ENCODE results near the gene PDE9A.

PDE9A gene

GRCh38 chr21:42753804-42754203, 100.4 kb downstream of the PDE9A start:
- no peak for DNase-seq (ENCODE audit: low read depth in 2 of 3, low spot score in 1 of 3)

- no peak for DNase-seq (ENCODE audit: low read depth in 2 of 3, low spot score in 1 of 3)
Measured at GRCh38 chr21:42754270-42754933, 101.0 kb downstream of the PDE9A start.

DNA sequence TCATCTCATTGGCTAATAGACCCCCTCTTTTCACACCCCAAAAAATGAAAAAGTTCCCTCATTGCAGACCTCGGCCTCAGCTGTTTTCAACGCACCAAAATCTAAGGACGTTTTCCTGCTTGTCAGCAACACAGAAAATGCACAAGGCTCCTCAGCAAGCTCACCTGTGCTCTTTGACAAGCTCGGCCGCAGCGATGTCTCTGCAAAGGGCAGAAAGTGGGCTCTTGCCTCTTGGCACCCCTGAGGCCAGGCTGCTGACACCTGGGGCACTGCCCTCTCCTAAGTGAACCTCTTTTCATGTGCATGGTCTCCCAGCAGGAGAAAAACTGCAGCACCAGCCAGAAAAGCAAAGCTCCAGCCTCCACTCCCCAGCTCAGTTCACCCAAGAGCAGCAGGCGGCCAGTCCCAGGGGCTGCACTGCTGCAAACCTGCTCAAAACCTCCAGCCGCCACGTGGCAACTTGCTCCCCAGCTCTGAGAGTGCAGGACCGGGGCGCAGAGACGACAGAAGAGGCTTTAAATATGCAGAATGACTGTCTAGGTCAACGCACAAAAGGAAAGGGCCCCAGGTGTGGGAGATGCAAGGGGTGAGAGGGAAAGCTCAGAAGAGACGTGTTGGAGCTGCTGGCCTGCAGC, 101.7 kb downstream of the PDE9A start:
- DNase-seq (ENCODE audit: low read depth in 2 of 3, low spot score in 1 of 3), result no peak

DNA sequence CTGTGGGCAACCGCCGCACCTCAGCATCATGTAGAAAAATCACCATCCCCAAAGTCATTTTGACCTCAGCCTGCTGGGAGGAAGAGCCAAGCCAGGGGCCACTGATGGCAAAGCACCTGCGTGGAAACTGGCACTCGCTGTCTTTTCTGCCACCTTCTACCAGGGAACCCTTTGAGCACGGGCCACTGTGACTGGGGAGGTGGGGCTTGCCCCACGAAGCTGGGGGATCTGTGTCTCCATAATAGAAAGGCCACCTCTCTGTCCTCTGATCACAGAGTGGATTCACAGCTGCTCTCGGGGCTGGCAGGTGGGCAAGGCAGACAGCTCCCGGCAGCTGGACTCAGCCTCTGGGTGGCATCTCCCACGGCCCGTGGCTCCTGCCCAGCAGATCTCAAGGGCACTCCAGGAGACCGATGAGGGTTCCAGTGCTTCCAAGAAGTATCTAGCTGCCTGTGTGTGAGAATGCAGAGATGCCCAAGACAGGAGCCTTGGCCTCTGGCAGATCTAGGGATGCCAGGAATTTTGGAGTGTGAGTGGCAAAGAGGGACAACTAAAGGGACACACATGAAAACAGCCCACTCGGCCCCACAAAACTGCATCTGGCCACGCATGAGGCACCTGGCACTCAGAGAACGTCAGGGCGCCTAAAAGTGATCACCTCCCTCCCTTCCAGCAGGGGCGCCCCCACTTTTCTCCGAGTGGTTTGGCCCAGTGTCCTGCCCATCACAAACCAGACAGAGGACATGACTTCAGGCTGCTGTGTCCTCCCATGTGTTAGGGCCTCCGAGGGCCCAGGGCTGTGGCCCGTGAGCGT, 102.6 kb downstream of the PDE9A start:
- DNase-seq (ENCODE audit: low read depth in 2 of 3, low spot score in 1 of 3), result no peak

GRCh38 chr21:42756580-42757250, 103.3 kb downstream of the PDE9A start:
- no peak for DNase-seq (ENCODE audit: low read depth in 2 of 3, low spot score in 1 of 3)

- no peak for DNase-seq (ENCODE audit: low read depth in 2 of 3, low spot score in 1 of 3)
Measured at GRCh38 chr21:42757422-42757821, 104.0 kb downstream of the PDE9A start.

DNA sequence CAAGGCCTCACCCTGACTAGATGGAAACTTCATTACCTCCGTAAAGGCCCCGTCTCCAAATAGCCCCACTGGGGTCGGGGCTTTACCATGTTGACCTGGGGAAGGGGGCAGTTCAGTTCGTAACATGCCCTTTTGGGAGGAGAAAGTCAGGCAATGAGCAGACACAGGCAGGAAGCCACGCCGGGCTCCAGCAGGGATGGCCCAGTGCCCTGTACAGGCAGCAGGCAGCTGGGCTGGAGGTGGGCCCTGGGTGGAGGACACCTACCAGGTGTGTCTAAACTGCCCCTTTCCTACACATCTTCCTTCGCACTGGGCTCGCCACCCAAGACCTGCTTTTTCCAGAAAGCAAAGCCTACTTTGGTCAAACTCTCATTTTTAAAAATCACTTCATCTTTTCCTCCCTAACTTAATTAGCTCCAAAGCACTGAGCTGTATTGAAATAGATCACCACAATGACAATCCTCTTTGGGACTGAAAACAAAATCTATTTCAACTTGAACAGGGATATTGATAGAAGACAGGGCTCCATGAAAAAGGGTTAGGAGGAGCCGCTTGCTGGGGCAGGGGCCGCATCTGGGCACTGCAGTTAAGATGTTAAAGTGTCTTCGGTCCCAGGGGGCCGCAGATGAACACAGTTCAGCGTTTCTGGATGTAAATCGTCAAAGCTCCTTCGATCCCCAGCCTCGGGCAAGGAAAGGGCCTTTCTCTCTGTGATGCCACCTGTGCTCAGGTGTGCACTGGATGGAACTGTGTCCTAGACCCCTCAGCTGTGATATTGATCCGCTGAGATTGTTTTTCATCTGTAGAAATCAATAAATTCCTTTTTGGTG, 104.6 kb downstream of the PDE9A start:
- DNase-seq (ENCODE audit: low read depth in 2 of 3, low spot score in 1 of 3), result no peak

DNA sequence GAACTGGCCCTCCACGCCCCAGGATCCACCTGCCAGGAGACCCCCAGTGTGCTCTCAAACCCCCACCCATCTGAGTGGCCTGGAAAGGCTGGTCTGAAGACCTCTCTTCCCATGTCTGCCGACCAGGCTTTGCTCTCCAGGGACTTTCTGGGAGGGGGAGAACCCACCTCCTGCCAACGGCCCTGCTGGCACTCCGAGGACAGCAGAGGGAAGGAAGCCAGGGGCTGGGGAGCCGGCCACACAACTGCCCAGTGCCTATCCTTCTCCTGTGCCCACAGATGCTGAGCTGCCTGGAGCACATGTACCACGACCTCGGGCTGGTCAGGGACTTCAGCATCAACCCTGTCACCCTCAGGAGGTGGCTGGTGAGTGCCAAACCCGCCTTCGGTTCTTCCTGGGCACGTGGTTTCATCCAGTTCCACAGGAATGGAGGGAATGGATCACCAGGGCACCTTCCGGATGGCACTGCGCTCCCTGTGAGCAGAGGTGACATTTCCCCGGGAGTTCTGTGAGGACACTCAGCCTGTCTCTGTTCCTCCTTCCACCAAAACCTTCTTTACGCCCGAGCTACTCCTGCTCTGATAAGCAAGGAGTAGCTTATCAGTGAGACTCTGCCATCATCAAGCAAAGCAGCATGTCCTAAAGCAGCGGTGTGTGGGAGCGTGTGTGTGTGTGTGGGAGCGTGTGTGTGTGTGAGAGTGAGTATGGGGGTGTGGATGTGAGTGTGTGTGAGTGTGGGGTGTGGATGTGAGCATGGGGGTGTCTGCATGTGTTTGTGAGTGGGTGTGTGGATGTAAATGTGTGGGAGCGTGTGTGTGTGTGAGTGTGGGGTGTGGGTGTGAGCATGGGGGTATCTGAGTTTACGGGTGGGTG, 105.5 kb downstream of the PDE9A start:
- no peak for DNase-seq (ENCODE audit: low read depth in 2 of 3, low spot score in 1 of 3)

- DNase-seq (ENCODE audit: low read depth in 2 of 3, low spot score in 1 of 3), result no peak
Measured at GRCh38 chr21:42759594-42759927, 106.1 kb downstream of the PDE9A start.

GRCh38 chr21:42760361-42760950, 107.0 kb downstream of the PDE9A start:
- DNase-seq (ENCODE audit: low read depth in 2 of 3, low spot score in 1 of 3), result no peak

- DNase-seq (ENCODE audit: low read depth in 2 of 3, low spot score in 1 of 3), result no peak
Measured at GRCh38 chr21:42760951-42761751, 107.7 kb downstream of the PDE9A start.

DNA sequence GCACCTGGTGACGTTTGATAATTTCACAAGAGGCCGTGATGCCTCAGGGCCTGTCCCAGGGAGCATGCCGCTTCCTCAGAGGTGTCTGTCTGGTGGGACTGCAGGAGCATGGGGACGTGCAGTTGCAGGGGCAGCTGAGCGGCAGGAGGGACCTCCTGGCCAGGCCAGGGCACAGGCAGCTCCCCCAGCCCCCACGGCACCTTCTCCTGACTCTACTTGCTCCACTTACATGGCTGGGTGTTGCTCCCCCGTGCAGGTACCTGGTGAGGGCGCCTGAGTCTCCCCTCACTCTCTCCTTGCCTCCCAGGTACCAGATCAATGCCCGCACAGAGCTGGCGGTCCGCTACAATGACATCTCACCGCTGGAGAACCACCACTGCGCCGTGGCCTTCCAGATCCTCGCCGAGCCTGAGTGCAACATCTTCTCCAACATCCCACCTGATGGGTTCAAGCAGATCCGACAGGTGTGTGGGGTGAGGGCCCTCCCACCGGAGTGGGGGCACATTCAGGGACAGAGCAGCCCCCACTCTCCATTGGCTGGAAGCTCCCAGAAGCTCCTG, 108.4 kb downstream of the PDE9A start:
- no peak for DNase-seq (ENCODE audit: low read depth in 2 of 3, low spot score in 1 of 3)

DNA sequence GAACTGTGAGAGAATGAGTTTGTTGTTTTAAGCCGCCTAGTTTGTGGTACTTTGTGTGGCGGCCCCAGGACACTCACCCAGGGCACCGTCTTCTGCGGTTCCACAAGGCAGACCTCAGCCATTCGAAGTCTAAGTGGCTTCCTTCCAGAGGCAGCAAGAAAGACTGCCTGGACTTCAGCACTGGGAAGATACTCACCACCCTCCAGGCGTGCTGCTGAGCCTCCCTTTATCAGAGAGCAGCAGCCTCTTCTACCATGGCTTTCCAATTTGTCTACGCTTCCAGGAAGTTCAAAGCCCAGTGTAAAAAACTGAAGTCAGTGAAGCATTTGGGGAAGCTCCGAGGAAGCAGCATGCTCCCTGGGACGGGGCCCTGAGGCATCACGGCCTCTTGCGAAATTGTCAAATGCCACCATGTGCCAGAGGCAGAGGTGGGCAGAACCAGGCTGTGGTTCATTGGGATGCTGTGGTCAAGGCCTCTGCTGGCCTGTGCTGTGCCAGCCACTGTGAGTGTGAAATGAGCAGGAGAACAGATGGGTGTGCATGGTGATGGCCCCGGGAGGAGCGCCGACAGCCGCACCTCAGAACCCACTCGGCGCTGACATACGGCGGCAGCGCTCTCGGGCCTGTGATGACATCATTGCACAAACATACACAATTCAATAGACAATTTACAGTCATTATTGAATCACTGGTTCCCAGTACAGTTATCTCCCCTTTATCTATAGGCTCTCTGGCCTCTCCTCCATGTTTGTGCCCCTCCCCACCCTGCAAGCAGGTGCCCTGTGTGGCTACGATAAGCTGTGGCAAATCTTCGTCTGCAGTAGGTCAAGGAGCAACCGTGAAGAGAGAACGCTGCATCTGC, 110.4 kb downstream of the PDE9A start:
- no peak for DNase-seq (ENCODE audit: low read depth in 2 of 3, low spot score in 1 of 3)

DNA sequence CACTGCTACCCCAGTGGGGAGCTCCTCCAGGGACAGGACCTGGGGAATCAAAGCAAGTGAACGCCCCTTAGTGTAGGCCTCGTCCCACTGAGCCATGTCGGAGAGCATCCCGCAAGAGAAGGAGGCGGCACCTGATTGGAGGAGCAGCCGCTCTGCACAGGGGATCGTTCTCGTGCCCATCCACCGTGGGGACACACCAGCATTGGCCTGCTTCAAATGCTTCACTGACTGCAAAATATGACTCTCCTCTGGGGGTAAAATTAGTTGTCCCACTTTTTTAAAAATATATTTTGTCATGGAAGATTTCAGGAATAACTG, 111.0 kb downstream of the PDE9A start:
- DNase-seq (ENCODE audit: low read depth in 2 of 3, low spot score in 1 of 3), result no peak

DNA sequence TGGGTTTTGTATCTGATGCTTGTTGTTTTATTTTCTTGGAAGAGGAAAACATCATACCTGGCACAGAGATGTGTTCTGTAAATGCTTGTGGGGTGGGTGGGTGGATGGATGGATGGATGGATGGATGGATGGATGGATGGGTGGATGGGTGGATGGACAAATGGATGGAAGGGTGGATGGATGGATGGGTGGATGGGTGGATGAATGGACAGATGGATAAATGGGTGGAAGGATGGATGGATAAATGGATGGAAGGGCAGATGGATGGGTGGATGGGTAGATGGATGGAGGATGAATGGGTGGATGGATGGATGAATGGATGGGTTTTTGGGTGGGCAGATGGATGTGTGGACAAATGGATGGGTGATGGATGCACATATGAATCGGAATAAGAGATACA, 111.5 kb downstream of the PDE9A start:
- DNase-seq (ENCODE audit: low read depth in 2 of 3, low spot score in 1 of 3), result no peak

- DNase-seq (ENCODE audit: low read depth in 2 of 3, low spot score in 1 of 3), result no peak
Measured at GRCh38 chr21:42765656-42766055, 112.2 kb downstream of the PDE9A start.

DNA sequence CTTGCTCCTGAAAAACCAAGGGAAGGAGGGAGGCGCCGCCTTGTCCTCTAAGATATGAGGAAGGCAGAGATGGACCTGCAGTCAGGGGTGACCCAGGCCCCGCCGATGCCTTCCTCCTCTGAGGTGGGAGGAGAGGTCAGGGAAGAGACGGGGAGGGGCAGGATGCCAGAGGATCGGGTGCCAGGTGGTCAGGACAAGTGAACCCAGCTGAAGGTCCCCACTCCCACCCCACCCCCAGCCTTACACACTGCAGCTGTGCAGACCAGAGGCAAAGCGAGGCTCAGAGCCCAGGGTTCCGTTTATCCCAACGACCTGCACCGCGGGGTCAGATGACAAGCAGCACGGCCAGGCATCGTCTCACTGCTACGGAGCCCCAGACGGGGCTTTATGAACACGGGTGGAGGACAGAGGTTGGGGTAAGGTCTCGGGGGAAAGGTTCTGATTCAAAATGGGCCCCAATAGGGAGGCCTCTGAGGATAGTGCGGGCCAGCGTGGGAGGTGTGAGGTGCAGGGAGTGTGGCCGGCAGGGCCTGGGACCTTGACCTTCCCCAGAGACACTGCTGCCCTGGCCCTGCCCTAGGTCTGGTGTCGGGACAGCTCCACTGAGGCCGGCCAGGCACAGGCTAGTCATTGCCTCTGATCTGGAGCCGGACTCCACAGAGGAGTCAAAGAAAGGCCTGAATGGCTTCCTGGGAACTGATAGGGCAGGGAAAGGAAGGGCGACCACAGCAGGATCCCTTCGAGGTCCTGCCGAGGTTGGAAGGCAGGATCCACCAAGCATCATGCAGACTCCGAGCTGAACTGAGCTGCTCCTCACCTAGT, 113.5 kb downstream of the PDE9A start:
- no peak for DNase-seq (ENCODE audit: low read depth in 2 of 3, low spot score in 1 of 3)

All from stimulated activated CD4-positive, alpha-beta T cell treated with anti-CD3 and anti-CD28 coated beads, Interleukin-12 subunit alpha, Interleukin-12 subunit beta, amount 100 ng/mL, for 48 hours (primary cell).